A549 (cell line): ENCODE results near the gene GRAPL.
"Not testable (repeated sequence)": the region's sequence is repeated elsewhere in the genome, so short reads cannot be mapped to it uniquely, and the experiment has no call there.

Source experiments
- CEBPB ChIP-seq, 2 experiments: fragments of >200 bp in 1 of 2; sonication (Bioruptor Twin) in 1 of 2; formaldehyde crosslinking in 1 of 2; IDR thresholded peaks; 2 replicates each; pipeline ENCODE4 v1.6.1; 2012 to 2016
- EP300 ChIP-seq, 2 experiments: fragments of >200 bp; sonication (Bioruptor Twin); formaldehyde crosslinking; IDR thresholded peaks; 2 replicates in 1 of 2; 3 replicates in 1 of 2; pipeline ENCODE4 v1.6.1; 2016 to 2017

DNA sequence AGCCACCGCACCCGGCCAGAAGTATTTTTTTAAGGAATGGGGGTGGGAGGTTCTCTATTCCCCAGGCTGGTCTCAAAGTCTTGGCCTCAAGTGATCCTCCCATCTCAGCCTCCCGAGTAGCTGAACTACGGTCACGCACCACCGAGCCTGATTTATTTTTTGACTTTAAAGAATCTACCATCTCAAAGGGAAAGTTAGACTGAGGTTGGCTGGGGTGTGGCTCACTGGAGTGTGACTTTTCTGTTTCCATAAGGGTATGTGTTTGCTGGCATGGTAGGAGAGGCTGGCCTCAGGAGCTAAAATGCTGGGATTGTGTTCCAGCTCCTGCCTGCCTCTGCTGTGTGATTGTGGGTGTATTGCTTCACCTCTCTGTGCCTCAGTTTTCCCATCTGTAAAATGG, 10.6 kb downstream of the GRAPL start:
- not testable (repeated sequence) for TF ChIP-seq EP300, CEBPB (IDR thresholded peaks at IDR 0.05)
